GM13976 (cell line): ENCODE results near the gene BAZ1B.

ENCODE experiments used
- DNase-seq: peaks from one replicate; pipeline ENCODE4 v3.0.0; 2012; ENCODE audit warnings: low spot score
- CTCF ChIP-seq: IDR thresholded peaks from 2 replicates; pipeline ENCODE4 v1.5.1; 2012; ENCODE audit warnings: borderline replicate concordance, mild to moderate bottlenecking; ENCODE audit not compliant: insufficient read depth; ENCODE audit errors: extremely low read depth, missing control alignments, control extremely low read depth
- in situ Hi-C: fragments of 300-500 bp; cut with MboI; formaldehyde crosslinking; loops from one replicate; pipeline ENCODE4 v1.12.0; 2022; ENCODE audit warnings: low sequenced_read_pairs, mixed read lengths, inconsistent platforms; ENCODE audit not compliant: unreplicated experiment

BAZ1B gene

DNA sequence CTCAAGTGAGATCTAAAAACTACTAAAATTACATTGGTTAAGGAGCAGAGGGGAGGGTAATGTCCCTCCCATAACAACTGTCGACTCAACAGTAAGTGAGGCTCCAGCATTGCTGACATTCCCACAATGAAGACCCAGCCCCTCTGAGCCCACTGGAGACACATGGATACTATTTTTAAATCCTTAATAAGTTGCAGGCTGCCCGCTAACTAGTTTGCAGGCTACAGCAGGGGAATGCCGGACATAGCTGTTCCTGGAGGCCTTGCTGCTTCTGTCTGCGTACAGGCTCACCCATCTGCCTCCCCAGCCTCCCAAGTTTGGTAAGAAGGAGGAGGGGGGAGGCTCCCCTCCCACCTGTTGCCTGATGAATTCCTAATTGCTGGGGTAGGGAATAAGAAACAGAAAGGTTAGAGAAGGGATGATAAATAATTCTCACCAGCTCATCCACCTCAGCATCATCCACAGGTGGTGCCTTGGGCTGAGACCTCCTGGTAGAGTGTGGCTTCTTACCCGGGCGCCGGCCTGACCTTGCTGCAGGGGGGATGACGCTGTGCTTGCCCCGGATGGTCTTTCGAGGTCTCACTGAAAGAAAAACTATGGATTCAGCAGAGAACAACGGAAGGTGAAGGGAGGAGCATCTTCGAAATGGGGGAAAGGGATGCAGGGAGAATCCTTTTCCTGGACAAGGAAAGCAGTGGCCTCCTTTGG, 78.4 kb downstream of the BAZ1B start:
- TF ChIP-seq CTCF: no peak
- in situ Hi-C loops: no loop called here
- DNase-seq: no peak

GRCh38 chr7:73442903-73443500, 79.1 kb downstream of the BAZ1B start:
- TF ChIP-seq CTCF: no peak
- in situ Hi-C loops: no loop called here
- no peak for DNase-seq

DNA sequence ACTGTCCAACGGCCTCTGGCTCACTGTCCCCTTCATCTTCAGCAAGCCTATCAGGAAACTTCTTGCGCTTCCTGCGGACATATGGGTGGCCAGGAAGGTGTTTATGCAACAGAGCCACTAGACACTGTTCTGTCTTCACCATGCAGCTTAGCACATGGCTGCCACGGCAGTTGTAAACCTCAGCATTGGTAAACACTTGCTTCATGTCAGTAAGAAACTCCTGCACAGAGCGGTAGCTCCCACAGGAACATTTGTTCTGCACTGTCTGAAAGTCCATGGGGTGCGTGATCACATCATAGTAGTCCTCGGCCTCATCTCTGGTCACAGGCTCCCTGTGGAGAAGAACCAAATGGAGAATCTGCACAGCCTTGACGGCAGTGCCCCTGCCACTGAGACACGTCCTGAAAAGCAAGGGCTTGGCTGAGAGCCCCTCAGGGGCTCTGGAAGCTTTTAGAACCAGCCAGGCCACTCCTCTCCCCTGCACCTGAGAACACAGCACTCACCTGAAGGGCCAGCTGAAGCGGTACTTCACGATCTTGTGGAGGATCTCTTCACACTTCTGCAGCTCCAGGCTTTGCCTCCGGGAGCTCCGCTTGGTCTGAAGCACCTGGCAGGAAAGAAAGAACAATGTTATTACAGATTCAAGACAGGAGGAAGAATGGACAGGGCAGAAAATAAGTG, 79.7 kb downstream of the BAZ1B start:
- TF ChIP-seq CTCF: no peak
- in situ Hi-C loops: no loop called here
- no peak for DNase-seq

- no peak for TF ChIP-seq CTCF
- DNase-seq: no peak
- in situ Hi-C loops: no loop called here
Measured at GRCh38 chr7:73439410-73439704, 82.7 kb downstream of the BAZ1B start.

- DNase-seq: no peak
- in situ Hi-C loops: no loop called here
- no peak for TF ChIP-seq CTCF
Measured at GRCh38 chr7:73438547-73439409, 83.3 kb downstream of the BAZ1B start.
